HepG2 (cell line): ENCODE results near the gene FALEC. TPM values are rescaled to one million over a fixed set of nuclear protein-coding genes. Genes with fewer than 3 reads are reported as not detected.

ENCODE experiments used
- AHR ChIP-seq: IDR thresholded peaks from 2 replicates; pipeline ENCODE4 v1.6.1; 2018; ENCODE audit warnings: missing genetic modification reagents, missing compliant biosample characterization
- ATM ChIP-seq: fragments of 450-650 bp; IDR thresholded peaks from 2 replicates; pipeline ENCODE4 v1.7.1; 2017; ENCODE audit warnings: mild to moderate bottlenecking, borderline replicate concordance
- CERS6 ChIP-seq: sonication (generic); formaldehyde crosslinking; IDR thresholded peaks from 2 replicates; pipeline ENCODE4 v1.5.0; 2020; ENCODE audit warnings: missing genetic modification reagents
- DZIP1 ChIP-seq: sonication (generic); formaldehyde crosslinking; IDR thresholded peaks from 2 replicates; pipeline ENCODE4 v1.5.0; 2020; ENCODE audit warnings: mild to moderate bottlenecking, missing genetic modification reagents
- E2F2 ChIP-seq: sonication (generic); formaldehyde crosslinking; IDR thresholded peaks from 2 replicates; pipeline ENCODE4 v1.4.0; 2020; ENCODE audit warnings: missing genetic modification reagents, borderline replicate concordance
- FOXO1 ChIP-seq: sonication (generic); formaldehyde crosslinking; IDR thresholded peaks from 2 replicates; pipeline ENCODE4 v1.4.0; 2020; ENCODE audit warnings: missing genetic modification reagents
- FUBP1 ChIP-seq: sonication (generic); formaldehyde crosslinking; IDR thresholded peaks from 2 replicates; pipeline ENCODE4 v1.5.1; 2020; ENCODE audit warnings: missing genetic modification reagents, mild to moderate bottlenecking, borderline replicate concordance
- GABPA ChIP-seq, 2 experiments: IDR thresholded peaks; 2 replicates each; pipeline ENCODE4 v1.6.1; 2011 to 2016; ENCODE audit warnings: low read depth in 2 of 2, low read length in 1 of 2, missing biosample characterization in 1 of 2, missing genetic modification characterization in 1 of 2
- IRF1 ChIP-seq: sonication (generic); formaldehyde crosslinking; IDR thresholded peaks from 2 replicates; pipeline ENCODE4 v1.4.0; 2020; ENCODE audit warnings: low read depth, mild to moderate bottlenecking, missing genetic modification reagents
- KAT2B ChIP-seq: fragments of 150-350 bp; IDR thresholded peaks from 2 replicates; pipeline ENCODE4 v1.6.1; 2014; ENCODE audit warnings: low read depth, low read length, borderline replicate concordance
- KMT2A ChIP-seq: sonication (generic); formaldehyde crosslinking; IDR thresholded peaks from 2 replicates; pipeline ENCODE4 v1.4.0; 2020; ENCODE audit warnings: missing genetic modification reagents
- NFKBIZ ChIP-seq: IDR thresholded peaks from 2 replicates; pipeline ENCODE4 v1.6.1; 2018; ENCODE audit warnings: missing genetic modification reagents, missing compliant biosample characterization
- NKX3-1 ChIP-seq: sonication (generic); formaldehyde crosslinking; IDR thresholded peaks from 2 replicates; pipeline ENCODE4 v1.5.0; 2020; ENCODE audit warnings: missing genetic modification reagents
- PAF1 ChIP-seq: IDR thresholded peaks from 2 replicates; pipeline ENCODE4 v1.6.1; 2016; ENCODE audit warnings: missing genetic modification reagents, missing compliant biosample characterization
- SALL1 ChIP-seq: sonication (generic); formaldehyde crosslinking; IDR thresholded peaks from 2 replicates; pipeline ENCODE4 v1.8.0; 2022; ENCODE audit warnings: mild to moderate bottlenecking, missing genetic modification reagents
- STAT5B ChIP-seq: sonication (generic); formaldehyde crosslinking; IDR thresholded peaks from 2 replicates; pipeline ENCODE4 v1.4.0; 2020; ENCODE audit warnings: missing genetic modification reagents
- ZFP1 ChIP-seq: IDR thresholded peaks from 2 replicates; pipeline ENCODE4 v1.6.1; 2016
- ZFP62 ChIP-seq: sonication (generic); formaldehyde crosslinking; IDR thresholded peaks from 2 replicates; pipeline ENCODE4 v1.4.0; 2020; ENCODE audit warnings: missing genetic modification reagents
- ZNF138 ChIP-seq: sonication (generic); formaldehyde crosslinking; IDR thresholded peaks from 2 replicates; pipeline ENCODE4 v1.5.0; 2020; ENCODE audit warnings: mild to moderate bottlenecking, low read depth, missing genetic modification reagents
- ZNF350 ChIP-seq: sonication (generic); formaldehyde crosslinking; IDR thresholded peaks from 2 replicates; pipeline ENCODE4 v1.4.0; 2020; ENCODE audit warnings: mild to moderate bottlenecking, low read depth, missing genetic modification reagents, borderline replicate concordance
- ZSCAN29 ChIP-seq: sonication (generic); formaldehyde crosslinking; conservative IDR thresholded peaks from 2 replicates; pipeline ENCODE4 v1.4.0; 2020; ENCODE audit warnings: mild to moderate bottlenecking, missing genetic modification reagents
- polyA plus RNA-seq, 8 experiments: library from polyadenylated mRNA; depleted of rRNA in 3 of 8; stranded (reverse) in 7 of 8; unstranded in 1 of 8; fragments of >200 nt; fragmentation: Illumina TruSeq in 4 of 8; extraction: Trizol in 4 of 8; gene quantifications; 2 replicates each; pipeline versions ENCODE4 v1.2.1 to v1.2.3, GENCODE V29; 2011 to 2016; ENCODE audit warnings: low read depth in 4 of 8, missing spikeins in 1 of 8, mixed read lengths in 1 of 8; ENCODE audit not compliant: insufficient read depth in 1 of 8
- total RNA-seq, 5 experiments: library from RNA; depleted of rRNA; stranded (reverse); fragments of >200 nt; fragmentation: Illumina TruSeq; extraction: Trizol; gene quantifications; 2 replicates each; pipeline ENCODE4 v1.2.3, GENCODE V29; 2016; ENCODE audit warnings: low read depth in 1 of 5

Gene FALEC
- total and polyA plus RNA-seq, 2 of the 13 experiments (the other 11 are each of a cell fraction or from before 2014, with no cell fraction given) = 0.33 to 0.71 TPM

GRCh38 chr1:150567717-150568593 lies 52.4 kb downstream of the FALEC start (continued):
- TF ChIP-seq FUBP1 (no peak), ZFP1 (CRISPR knock-in tag) (no peak), ZNF350 (peak; percentile 40; the same call in 1 of the 2 replicates), AHR (no peak), SALL1 (CRISPR knock-in tag) (peak; percentile 79), IRF1 (CRISPR knock-in tag) (no peak), CERS6 (no peak), ZSCAN29 (no peak; the same call in 1 of the 2 replicates), GABPA (IDR thresholded peaks at IDR 0.05; ENCODE audit: low read depth, low read length) (no peak), GABPA (CRISPR knock-in tag; IDR thresholded peaks at IDR 0.05; ENCODE audit: low read depth) (no peak), NFKBIZ (CRISPR knock-in tag) (no peak), PAF1 (CRISPR knock-in tag) (0 out of 2 replicates have a peak, but pooled peaks have one; percentile 41), KMT2A (CRISPR knock-in tag) (no peak), ZNF138 (CRISPR knock-in tag) (no peak), ATM (no peak), DZIP1 (CRISPR knock-in tag) (no peak), STAT5B (CRISPR knock-in tag) (no peak), E2F2 (CRISPR knock-in tag) (no peak; the same call in 1 of the 2 replicates), NKX3-1 (CRISPR knock-in tag) (peak; percentile 75; the same call in 1 of the 2 replicates), KAT2B (no peak), ZFP62 (no peak), FOXO1 (CRISPR knock-in tag) (peak; percentile 42; the same call in 1 of the 2 replicates)
